Occipital lobe (tissue), 2 donors: ENCODE data around the gene STARD3. TPM values are rescaled to one million over a fixed set of nuclear protein-coding genes. Genes with fewer than 3 reads are reported as not detected.

Source experiments
- DNase-seq: peaks from one replicate; lab custom pipeline; 2025; lab: John Stamatoyannopoulos, UW
- total RNA-seq: library from RNA; depleted of rRNA; stranded (reverse); fragments of >200 nt; gene quantifications from one replicate; pipeline ENCODE4 v1.2.3, GENCODE V29; 2014

The STARD3 gene
- total RNA-seq, 1 donor from 2014 or later = 16.2 TPM

DNA sequence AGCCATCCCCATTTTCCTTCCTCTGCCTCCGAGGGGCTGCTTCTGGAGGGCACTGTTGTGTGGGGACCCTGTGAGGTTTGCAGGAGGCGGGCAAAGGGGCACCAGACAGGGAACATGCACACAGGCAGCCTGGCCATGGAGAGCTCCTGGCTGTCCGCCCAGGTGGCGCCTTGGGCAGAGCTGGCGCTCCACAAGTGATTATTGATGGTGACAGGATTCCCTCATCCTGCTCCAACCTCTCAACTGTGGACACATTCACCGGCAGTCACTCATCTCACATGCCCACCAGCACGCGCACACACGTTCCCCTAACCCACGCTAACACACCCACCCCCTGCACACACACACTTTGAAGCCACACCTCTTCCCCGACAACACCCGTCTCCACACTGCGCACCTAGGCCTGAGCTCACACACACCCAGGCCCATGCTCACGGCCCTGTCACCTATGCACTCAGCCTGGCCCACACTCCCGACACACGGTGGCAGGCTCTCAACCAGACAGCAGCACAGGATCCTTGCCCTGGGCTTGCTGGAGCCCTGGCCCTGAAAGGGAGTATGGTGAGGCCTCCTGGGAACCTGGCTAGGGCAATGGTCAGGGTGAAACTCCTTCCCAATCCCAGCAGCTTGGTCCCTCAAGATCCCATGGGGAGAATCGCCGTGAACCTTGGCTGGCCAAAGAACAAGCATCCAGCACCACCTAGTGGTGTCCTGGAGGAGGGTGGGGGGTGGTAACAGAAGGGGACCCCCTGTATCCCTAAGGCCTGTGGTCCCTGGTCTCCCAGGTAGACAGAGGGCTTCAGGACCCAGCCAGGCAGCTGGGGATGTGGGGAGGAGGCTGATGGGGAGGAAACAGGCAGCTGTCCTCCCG lies 34.9 kb downstream of the STARD3 start:
- no peak for DNase-seq

DNA sequence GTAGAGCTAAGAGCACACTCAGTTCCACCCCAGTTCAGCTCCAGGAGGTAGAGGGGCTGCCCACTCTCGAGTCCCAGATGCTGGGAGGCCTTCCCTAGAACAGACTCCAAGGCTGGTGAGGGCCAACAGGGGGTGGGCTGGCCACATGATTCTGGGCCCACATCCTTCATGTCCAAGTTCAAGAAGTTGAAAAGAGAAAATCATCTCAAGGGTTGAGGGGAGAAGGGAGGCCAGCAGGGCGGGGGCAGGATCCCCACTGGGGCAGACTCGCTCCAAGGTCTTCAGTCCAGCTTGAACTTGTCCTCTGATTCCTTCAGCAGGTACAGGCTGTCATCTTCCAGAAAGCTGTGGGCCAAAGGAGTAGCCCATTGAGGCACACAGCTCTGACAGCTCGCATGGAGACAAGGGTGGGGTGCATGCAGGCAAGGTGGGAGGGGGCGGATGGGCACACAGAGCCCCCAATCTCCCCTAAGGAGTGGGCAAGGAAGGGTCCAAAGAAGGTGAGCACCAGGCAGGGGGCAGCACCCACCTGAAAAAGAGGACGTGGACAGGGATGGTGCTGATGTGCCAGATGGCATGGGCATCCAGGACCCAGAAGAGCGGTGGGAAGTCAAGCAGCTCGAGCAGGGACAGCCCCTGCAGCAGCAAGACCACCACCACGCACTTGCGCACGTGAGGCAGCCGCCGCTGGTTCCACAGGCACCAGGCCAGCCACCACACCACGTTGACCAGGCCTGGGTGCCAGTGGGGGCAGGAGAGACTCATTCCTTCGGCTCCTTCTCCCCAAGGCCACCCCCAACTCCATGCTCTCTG lies 35.8 kb downstream of the STARD3 start:
- no peak for DNase-seq

DNA sequence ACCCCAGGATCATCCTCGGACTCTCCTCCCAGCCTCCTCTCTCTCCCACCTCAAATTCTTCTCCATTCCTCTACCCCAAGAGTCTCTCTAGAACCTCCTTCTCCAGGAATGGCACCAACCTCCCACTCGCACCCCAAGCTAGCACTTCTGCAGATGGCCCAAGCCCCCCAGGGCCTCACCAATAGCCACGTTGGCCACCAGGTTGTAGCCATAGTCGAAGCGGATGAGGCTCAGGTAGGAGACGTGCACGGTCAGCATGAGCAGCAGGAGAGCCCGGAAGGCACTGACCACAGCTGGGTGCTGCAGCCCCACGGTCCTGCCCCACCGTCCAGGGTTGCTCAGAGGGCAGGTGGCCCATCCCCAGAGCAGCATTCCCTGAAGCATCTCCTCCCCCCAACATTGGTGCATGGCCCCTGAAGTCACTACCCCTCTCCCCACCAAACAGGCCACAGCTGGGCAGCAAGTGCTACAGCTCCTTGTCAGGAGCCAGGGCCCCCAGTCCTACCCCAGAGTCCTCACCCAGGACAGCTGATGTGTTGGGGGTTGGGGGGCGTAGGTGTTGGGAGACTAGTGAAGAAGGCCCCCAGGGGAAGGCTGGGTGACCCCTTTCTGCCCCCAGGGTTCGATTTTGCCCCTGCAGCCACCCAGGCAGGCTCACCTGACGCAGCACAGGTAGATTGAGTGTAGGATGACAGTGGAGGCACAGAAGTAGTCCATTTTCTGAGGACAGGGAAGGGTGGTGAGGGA lies 36.6 kb downstream of the STARD3 start:
- DNase-seq = no peak

DNA sequence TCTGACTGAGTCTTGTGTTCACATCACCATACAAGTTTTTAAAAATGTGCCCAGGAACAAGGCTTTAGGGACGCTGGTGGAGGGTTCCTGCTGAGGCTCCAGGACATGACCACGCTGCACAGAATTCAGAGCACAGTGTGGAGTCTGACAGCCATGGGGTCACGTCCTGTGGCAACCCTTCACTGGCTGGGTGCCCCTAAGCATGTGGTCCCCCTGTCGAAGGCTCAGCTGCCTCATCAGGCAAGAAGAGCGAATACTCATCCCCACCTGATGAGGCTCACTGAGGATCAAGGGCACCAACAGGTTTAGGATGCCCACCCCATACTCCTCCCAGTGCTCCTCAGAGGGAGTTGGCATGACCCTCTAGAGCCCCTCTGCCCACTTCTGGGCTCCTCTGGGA lies 37.2 kb downstream of the STARD3 start:
- DNase-seq = no peak

DNA sequence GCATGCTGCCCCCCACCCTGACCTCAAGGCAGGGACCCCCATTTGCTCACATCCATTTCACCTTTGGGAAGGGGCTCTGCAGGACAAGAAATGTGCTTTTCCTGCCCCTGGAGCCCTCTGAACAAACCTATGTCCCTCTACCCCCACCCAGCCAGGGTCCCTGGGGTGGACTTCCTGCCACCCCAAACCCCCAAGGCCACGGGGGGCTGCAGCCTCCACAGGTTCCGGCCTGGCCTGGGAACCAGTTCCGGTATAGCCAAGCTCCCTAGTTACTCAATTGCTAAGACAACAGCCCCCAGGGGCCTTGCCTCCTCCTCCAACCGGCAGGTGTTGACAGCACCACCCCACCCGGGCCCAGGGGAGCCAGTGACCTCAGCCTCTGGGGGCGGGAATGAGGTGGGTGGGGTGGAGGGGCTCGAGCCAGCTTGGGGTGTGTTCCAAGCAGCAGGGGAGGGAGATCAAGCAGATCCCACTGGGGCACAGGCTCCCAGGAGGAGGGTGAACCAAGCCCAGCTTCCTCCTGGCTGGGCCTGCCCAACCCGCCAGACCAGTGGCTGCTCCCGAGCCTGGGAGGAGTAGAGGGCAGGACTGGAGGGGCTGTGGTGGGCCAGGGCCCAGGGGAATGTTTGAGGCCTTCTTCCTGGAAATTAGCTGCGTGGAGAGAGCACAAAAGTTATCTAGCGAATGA lies 37.9 kb downstream of the STARD3 start:
- no peak for DNase-seq

DNA sequence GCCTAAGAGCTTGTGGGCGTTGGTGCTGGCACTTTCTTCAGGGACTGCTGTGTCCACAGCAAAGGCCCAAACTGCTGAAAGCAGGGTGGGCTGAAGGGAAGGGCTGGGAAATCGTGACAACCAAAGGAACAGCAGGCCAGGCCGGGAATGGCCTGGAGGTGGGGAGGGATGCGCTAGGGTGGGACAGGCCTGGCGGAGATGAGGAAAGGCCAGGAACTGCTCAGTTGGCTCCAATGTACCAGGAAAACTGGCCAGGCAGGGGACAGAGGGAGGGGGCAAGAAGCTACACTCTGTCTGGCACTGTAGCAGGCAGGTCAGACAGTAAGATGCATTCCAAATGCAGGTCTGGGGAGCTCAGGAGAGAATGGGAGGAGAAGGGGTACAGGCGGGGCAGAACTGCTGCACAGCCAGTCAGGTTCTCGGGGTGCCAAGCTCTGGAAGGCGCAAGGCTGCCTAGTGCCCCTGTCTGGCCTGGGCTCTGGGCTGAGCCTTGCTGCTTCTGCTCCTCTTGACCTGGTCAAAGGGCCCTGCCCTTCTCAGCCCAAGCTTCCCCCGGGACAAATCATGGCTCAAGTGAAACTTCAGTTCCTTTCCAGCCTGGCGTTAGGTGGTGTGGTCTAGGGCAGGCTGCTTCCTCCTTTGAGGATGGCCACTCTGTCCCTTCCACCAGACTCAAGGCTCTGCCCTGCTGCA lies 38.6 kb downstream of the STARD3 start:
- no peak for DNase-seq

DNA sequence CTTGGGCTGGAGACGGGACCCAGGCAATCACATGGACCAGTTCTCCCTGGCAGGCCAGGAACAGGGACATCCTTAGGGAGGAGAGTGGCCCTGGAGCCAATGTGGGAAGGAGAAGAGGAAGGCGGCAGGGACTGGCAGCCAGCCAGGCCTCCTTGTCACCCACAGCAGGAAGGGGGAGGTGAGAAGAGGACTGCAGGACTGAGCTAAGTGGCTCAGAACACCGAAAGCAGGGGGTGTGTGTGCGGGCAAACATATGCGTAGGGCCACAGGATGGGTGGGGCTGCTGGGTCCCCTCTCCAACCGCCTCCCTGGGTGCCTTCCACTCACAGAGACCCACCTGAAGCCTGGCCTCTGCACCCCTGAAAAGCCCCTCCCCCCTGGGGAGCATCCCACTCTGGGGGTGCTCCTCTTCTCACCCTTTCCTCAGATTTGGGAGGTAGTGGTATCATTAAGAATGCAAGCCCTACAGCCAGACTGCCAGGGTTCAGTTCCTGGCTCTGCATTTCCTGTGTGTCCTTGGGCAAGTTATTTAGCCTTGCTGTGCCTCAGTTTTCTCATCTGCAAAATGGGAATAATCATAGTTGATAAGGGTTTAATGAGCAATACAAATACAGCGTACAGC lies 39.4 kb downstream of the STARD3 start:
- DNase-seq = peak; percentile 70

DNA sequence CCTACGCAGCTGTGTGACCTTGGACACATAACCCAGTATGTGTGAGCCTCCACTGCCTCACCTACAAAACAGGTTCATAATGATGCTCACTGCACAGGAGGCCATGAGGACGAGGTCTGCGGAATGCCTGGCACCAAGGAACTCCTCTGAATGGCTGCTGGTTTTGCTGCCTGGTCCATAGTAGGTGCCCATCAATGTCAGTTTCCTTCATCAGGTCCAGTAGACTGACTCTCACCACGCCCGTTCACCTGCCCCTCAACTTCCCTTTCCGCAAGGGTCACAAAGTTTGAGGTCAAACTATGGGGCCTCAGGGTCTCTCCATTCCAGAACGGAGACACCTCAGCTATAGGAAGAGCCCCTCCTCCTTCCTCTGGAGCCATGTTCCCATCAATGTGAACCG lies 40.1 kb downstream of the STARD3 start:
- DNase-seq = no peak

DNA sequence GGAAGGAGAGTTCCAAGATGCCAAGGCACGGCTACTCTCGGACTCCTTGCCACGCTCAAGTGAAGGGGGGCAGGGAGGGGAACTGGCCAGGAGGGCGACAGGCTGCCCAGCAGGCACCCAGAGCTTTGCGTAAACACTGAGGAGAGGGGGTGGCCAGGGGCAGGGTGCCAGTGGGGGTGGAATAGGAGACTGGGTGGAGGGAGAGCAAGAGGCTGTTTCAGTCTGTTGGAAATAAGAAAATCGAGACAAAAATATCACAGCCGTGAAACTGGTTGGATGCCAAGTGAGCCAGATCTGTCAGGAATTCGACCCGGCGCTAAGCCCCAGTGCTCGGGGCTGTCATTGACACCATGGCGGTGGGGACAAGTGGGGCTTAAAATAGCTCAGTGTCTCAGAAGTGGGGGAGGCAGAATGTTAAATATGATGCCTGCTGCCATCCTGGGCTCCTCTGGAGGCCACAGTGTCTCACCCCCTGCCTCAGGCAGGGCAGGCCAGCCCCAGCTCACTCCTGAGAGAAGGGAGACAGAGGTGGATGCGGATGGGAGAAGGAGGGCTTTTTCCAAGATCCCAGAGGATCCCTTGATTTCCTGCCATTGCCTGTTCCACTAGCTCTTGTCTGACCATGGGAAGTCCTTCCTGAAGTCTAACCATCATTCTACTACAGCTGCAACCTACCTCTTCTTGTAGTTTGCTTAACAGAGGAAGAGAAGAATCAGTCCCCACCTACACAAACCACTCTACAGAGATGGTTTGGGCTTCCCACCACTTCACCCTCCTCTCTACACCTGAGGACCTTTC lies 40.8 kb downstream of the STARD3 start:
- DNase-seq = peak; percentile 57

DNA sequence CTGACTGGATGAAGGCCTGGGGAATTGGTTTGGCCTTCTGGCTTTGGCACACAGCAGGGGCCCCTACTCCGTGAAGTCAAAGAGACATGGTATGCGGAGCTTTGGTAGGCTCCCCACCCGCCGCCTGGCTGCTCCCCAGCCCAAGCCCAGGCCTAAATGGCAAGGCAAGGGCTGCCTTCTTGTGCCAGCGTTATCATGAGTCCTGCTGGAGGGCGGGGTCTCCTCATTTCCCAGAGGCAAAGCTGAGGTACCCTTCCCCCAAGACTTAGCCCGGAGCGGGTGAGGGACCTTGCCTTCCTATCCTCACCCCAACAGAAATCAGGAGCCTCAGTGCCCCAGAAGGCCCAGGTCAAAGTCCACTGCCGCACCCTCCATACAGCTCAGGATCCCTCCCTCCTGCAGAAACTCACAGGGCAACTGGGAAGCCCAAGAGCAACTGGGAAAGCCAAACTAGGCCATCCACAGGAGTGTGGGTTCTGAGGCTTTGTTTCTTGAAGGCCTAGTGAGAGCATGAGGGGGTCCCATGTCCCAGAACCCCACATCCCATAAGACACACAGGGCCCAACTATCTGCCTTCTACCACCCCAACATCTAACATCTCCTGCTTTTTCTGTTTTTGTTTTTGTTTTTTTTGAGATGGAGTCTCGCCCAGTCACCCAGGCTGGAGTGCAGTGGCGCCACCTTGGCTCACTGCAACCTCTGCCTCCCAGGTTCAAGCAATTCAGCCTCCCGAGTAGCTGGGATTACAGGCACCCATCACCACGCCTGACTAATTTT lies 41.6 kb downstream of the STARD3 start:
- DNase-seq = no peak

DNA sequence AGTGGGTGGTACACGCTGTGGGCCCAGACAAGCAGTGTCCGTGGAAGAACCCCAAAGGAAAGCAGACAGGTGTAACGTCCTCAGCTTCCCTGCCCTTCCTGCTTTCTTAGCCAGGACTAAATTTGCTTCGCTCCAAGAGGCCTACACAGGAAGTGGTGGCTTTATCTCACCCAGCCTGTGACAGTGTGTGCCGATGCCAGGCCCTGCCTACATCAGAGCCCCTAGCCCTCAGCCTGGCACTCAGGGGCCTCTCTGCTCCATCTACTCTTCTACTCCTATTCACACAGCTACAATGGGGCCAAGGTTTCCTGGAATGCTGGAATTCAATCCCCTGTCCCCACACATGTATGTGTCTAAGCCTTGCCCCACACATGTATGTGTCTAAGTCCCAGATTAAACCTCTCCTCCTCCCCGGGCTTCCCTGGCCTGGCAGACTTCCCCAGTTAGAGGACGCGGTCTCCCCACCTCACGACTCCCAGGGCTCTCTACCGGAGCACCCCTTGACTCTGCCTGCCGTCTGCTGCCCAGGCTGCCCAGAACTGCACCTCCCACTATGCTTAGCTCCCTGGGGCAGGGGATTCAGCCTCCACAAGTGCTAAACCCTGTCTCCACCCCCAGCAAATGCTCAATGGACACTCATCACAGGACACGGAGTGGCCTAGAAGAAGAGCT lies 42.7 kb downstream of the STARD3 start:
- DNase-seq = no peak

DNA sequence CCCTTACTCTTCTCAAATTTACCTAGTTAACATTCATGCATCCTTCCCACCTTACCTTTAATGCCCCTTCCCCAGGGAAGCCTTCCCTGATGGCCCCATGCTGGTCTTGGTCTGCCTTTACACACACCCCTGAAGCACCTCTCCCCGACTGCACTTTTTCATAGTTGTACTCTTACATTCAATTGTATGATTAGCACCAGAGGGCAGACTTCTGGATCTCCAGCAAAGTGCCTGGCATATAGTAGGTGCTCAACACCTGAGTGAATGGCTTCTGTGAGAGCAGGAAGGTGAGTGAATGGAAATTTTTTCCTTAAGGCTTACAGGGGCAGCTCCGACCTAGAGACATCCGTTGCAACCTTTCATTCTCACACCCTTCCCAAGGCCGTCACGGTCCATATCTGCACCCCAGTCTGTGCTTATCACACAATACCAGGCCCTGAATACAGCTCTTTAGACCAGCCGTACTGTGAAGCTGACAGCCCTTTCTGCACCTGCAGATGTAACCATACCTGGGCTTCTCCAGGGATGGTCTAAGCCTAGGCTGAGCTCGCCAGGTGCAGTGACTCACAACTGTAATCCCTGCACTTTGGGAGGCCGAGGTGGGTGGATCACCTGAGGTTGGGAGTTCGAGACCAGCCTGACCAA lies 46.5 kb downstream of the STARD3 start:
- no peak for DNase-seq

DNA sequence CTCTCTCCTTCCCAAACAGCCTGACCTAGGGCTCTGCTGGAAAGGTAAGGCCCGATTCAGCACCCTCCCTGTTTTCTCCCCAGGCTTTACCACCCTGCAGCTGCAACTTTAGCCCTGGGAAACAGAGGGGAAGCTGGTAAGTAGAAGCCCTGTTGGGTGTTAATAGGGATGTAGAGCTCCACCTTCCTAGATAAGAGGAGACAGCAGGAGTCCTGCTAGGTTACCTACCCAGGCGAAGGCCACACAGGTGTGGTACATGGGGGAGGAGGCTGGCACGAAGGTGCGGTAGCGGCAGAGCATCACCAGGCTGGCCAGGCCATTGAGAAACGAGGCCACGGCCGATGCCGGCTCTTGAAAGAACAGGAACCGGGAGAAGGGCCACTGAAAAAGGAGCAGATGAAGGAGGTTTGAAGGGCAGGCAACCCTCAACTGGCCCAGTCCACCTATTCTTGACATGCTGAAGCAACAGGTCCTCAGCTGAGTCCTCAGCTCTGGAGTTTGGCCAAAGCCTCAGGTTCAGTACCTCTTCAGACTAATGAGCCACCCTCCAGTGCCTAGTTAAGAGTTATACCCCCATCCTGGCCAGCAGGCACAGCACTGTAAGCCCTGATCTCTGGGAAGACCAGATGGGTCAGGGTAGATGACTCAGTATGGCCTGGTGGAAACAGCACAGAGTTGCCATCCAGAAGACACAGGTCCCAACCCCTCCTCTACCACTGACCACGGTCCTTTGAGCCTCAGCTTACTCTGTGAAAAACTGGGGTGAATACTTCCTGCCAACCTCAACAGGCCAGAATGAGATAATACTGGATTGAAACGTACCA lies 47.6 kb downstream of the STARD3 start:
- DNase-seq = no peak

DNA sequence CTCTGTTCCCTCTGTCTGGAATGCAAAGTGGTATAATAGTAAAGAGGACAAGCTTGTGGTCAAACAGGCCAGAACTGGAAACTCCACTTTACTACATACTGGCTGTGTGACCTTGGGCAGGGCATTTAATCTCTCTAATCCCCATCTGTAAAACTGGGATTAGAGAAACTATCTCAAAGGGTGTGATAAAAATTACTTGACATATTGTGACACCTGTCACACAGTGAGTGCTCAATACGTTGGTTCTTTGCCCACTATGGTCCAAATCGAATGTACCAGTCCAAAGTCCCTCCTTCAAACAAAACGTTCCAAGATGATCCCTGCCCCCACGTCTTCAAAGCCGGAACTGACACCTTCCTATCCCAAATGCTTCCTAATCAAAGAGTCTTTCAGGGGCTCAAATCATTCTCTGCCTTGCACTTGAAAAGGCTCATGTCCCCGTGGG lies 50.2 kb downstream of the STARD3 start:
- no peak for DNase-seq

DNA sequence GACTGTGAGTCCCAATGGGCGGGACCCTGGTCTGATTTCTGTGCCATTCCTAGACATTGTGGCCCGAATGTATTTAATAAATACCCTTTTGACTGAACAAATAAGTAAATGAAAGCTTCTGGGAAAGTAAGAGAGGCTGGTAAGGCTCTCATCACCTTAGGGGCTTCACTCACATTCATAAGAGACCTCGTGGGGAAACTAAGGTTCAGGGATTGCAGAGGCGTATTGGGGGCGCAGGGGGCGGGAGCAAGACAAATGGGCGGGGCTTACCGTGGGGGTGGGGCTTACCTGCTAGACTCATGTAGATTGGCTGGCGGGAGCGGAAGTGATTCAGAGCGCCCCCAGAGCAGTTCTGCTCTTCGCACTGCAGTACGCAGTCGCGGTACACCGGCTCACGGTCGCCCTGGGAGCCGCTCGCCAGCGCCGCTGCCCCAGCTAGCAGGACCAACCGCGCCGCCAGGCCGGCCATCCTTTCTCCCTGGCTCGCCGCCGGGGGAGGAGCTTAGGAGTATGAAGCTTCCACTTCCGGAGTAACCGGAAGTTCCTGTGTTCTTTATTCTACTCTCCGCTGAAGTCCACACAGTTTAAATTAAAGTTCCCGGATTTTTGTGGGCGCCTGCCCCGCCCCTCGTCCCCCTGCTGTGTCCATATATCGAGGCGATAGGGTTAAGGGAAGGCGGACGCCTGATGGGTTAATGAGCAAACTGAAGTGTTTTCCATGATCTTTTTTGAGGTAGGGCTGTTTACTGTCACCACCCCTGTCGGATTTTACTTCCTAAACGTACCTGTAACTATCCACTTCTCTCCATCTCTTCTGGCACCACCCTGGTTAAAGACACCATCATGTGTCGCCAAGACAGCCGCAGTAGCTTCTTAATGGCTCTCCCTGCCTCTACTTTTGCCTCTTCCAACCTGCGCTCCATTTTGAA lies 50.9 kb downstream of the STARD3 start, which contains the start of gene PGAP3:
PGAP3 (minus strand) TSS at position 512 of the 929 bp plus-strand sequence; CDS start at position 469, 43 bp downstream.
- peak; percentile 90 for DNase-seq
